ENCODE measurements around the gene ABCC6.
"Not testable (repeated sequence)": the region's sequence is repeated elsewhere in the genome, so short reads cannot be mapped to it uniquely, and the experiment has no call there.

DNA sequence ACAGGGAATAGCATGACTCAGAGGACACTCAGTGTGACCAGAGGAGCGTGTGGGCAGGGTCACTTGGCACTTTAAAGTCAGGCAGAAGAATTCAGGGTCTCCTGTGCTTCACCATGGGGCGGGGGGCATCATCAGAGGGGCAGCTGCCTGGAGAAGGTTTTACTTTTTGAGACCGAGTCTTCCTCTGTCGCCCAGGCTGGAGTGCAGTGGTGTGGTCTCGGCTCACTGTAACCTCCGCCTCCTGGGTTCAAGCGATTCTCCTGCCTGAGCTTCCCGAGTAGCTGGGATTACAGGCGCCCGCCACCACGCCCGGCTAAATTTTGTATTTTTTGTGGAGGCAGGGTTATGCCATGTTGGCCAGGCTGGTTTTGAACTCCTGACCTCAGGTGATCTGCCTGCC, 32.3 kb downstream of the ABCC6 start:
- TF ChIP-seq POLR2AphosphoS5 (IDR thresholded peaks at IDR 0.05; ENCODE audit: low read depth, low read length); POLR2A (IDR thresholded peaks at IDR 0.05; ENCODE audit: borderline replicate concordance, extremely low read depth, insufficient read depth, insufficient read length); ZNF274 (IDR thresholded peaks at IDR 0.05; ENCODE audit: low read depth, low read length); RAD21 (IDR thresholded peaks at IDR 0.05; ENCODE audit: low read depth); SP1 (IDR thresholded peaks at IDR 0.05; ENCODE audit: low read depth); JUND (IDR thresholded peaks at IDR 0.05); ELF1 (IDR thresholded peaks at IDR 0.05; ENCODE audit: borderline replicate concordance, low read depth); EZH2 (IDR thresholded peaks at IDR 0.05): not testable (repeated sequence)
- TF ChIP-seq, protein P1, sequence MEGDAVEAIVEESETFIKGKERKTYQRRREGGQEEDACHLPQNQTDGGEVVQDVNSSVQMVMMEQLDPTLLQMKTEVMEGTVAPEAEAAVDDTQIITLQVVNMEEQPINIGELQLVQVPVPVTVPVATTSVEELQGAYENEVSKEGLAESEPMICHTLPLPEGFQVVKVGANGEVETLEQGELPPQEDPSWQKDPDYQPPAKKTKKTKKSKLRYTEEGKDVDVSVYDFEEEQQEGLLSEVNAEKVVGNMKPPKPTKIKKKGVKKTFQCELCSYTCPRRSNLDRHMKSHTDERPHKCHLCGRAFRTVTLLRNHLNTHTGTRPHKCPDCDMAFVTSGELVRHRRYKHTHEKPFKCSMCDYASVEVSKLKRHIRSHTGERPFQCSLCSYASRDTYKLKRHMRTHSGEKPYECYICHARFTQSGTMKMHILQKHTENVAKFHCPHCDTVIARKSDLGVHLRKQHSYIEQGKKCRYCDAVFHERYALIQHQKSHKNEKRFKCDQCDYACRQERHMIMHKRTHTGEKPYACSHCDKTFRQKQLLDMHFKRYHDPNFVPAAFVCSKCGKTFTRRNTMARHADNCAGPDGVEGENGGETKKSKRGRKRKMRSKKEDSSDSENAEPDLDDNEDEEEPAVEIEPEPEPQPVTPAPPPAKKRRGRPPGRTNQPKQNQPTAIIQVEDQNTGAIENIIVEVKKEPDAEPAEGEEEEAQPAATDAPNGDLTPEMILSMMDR (IDR thresholded peaks at IDR 0.05 in 2 of 3, conservative IDR thresholded peaks at IDR 0.05 in 1 of 3; ENCODE audit: borderline replicate concordance in 1 of 3, insufficient read depth in 1 of 3, low read depth in 2 of 3, low read length in 2 of 3) = not testable (repeated sequence)
- TF ChIP-seq, protein P2, sequence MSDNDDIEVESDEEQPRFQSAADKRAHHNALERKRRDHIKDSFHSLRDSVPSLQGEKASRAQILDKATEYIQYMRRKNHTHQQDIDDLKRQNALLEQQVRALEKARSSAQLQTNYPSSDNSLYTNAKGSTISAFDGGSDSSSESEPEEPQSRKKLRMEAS (IDR thresholded peaks at IDR 0.05) = not testable (repeated sequence)
- TF ChIP-seq, protein P3, sequence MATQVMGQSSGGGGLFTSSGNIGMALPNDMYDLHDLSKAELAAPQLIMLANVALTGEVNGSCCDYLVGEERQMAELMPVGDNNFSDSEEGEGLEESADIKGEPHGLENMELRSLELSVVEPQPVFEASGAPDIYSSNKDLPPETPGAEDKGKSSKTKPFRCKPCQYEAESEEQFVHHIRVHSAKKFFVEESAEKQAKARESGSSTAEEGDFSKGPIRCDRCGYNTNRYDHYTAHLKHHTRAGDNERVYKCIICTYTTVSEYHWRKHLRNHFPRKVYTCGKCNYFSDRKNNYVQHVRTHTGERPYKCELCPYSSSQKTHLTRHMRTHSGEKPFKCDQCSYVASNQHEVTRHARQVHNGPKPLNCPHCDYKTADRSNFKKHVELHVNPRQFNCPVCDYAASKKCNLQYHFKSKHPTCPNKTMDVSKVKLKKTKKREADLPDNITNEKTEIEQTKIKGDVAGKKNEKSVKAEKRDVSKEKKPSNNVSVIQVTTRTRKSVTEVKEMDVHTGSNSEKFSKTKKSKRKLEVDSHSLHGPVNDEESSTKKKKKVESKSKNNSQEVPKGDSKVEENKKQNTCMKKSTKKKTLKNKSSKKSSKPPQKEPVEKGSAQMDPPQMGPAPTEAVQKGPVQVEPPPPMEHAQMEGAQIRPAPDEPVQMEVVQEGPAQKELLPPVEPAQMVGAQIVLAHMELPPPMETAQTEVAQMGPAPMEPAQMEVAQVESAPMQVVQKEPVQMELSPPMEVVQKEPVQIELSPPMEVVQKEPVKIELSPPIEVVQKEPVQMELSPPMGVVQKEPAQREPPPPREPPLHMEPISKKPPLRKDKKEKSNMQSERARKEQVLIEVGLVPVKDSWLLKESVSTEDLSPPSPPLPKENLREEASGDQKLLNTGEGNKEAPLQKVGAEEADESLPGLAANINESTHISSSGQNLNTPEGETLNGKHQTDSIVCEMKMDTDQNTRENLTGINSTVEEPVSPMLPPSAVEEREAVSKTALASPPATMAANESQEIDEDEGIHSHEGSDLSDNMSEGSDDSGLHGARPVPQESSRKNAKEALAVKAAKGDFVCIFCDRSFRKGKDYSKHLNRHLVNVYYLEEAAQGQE (IDR thresholded peaks at IDR 0.05; ENCODE audit: low read depth) = not testable (repeated sequence)
- TF ChIP-seq, protein P4, sequence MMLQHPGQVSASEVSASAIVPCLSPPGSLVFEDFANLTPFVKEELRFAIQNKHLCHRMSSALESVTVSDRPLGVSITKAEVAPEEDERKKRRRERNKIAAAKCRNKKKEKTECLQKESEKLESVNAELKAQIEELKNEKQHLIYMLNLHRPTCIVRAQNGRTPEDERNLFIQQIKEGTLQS (IDR thresholded peaks at IDR 0.05) = not testable (repeated sequence)

Data from HCT116 (cell line).